Measurements from ENCODE around the gene FRMD4A.

The FRMD4A gene

GRCh38 chr10:13852872-13853271 lies 477.9 kb downstream of the FRMD4A start:
- no peak for DNase-seq (ENCODE audit: extremely low read depth, low read depth)
- no peak overlapping the region for H3K4me3 ChIP-seq (replicated peaks; ENCODE audit: low read depth, low read length)
- TF ChIP-seq CTCF (IDR thresholded peaks at IDR 0.05; ENCODE audit: low read depth, low read length, missing control alignments) = no peak

GRCh38 chr10:13851906-13852305 lies 478.8 kb downstream of the FRMD4A start:
- TF ChIP-seq CTCF (IDR thresholded peaks at IDR 0.05; ENCODE audit: low read depth, low read length, missing control alignments) = no peak
- no peak overlapping the region for H3K4me3 ChIP-seq (replicated peaks; ENCODE audit: low read depth, low read length)
- no peak for DNase-seq (ENCODE audit: extremely low read depth, low read depth)

- H3K4me3 ChIP-seq (replicated peaks; ENCODE audit: low read depth, low read length) = no peak overlapping the region
- no peak for TF ChIP-seq CTCF (IDR thresholded peaks at IDR 0.05; ENCODE audit: low read depth, low read length, missing control alignments)
- DNase-seq (ENCODE audit: extremely low read depth, low read depth) = no peak
Observed at GRCh38 chr10:13848520-13849445, 481.9 kb downstream of the FRMD4A start.

GRCh38 chr10:13847201-13847631 lies 483.5 kb downstream of the FRMD4A start:
- no peak for DNase-seq (ENCODE audit: extremely low read depth, low read depth)
- TF ChIP-seq CTCF (IDR thresholded peaks at IDR 0.05; ENCODE audit: low read depth, low read length, missing control alignments) = no peak
- no peak overlapping the region for H3K4me3 ChIP-seq (replicated peaks; ENCODE audit: low read depth, low read length)

GRCh38 chr10:13845897-13846296 lies 484.8 kb downstream of the FRMD4A start:
- DNase-seq (ENCODE audit: extremely low read depth, low read depth) = no peak
- TF ChIP-seq CTCF (IDR thresholded peaks at IDR 0.05; ENCODE audit: low read depth, low read length, missing control alignments) = no peak
- H3K4me3 ChIP-seq (replicated peaks; ENCODE audit: low read depth, low read length) = no peak overlapping the region

- TF ChIP-seq CTCF (IDR thresholded peaks at IDR 0.05; ENCODE audit: low read depth, low read length, missing control alignments) = no peak
- no peak for DNase-seq (ENCODE audit: extremely low read depth, low read depth)
- no peak overlapping the region for H3K4me3 ChIP-seq (replicated peaks; ENCODE audit: low read depth, low read length)
Observed at GRCh38 chr10:13844651-13845050, 486.1 kb downstream of the FRMD4A start.
